RPMI7951 (cell line): ENCODE data around the gene MPDU1. TPM values are rescaled to one million over a fixed set of nuclear protein-coding genes. Genes with fewer than 3 reads are reported as not detected.

Experiments used
- DNase-seq: peaks from one replicate; pipeline ENCODE4 v3.0.0-alpha.2; 2012; ENCODE audit warnings: low read depth
- total RNA-seq: library from RNA; depleted of rRNA; stranded (reverse); fragments of >200 nt; shearing (Covaris generic); gene quantifications from 2 replicates; pipeline ENCODE4 v1.2.3, GENCODE V29; 2014

The MPDU1 gene
- total RNA-seq, 1 experiment from 2014 or later, result 166 TPM

- no peak for DNase-seq
These were observed 23.3 kb upstream of the MPDU1 start for GRCh38 chr17:7560172-7561027.

DNA sequence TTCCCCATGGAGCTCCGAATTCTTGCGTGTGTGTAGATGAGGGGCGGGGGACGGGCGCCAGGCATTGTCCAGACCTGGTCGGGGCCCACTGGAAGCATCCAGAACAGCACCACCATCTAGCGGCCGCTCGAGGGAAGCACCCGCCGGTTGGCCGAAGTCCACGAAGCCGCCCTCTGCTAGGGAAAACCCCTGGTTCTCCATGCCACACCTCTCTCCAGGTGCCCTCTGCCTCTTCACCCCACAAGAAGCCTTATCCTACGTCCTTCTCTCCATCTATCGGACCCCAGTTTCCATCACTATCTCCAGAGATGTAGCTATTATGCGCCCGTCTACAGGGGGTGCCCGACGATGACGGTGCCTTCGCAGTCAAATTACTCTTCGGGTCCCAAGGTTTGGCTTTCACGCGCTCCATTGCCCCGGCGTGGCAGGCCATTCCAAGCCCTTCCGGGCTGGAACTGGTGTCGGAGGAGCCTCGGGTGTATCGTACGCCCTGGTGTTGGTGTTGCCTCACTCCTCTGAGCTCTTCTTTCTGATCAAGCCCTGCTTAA is 22.6 kb upstream of the MPDU1 start:
- DNase-seq, result peak; percentile 74

GRCh38 chr17:7561589-7562207 is 22.0 kb upstream of the MPDU1 start, which contains the start of gene SENP3:
Gene SENP3, plus strand, starts transcription at chr17:7561919. Its CDS starts 1,158 bp downstream, at chr17:7563077.
- peak; percentile 84 for DNase-seq

GRCh38 chr17:7562208-7562605 is 21.4 kb upstream of the MPDU1 start:
- no peak for DNase-seq

- DNase-seq, result no peak
These were observed 20.4 kb upstream of the MPDU1 start for GRCh38 chr17:7563115-7563869.

DNA sequence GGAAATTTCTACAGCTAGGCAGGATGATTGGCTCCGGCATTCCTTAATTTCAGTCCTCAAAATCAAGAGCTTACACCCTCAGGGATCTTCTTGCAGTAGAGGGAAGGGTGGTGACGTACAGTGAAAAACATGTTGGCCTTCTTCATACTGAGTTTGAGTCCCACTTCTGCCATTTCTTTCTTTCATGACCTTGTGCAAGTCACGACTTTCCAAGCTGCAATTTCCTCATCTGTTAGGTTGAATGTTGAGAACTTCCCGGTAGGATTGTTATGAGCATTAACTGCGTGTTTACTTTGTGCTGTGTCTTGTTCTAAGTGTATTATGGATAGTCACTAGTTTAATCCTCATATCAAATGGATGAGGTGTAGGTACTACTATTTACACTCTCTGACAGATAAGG is 14.1 kb upstream of the MPDU1 start:
- no peak for DNase-seq

- DNase-seq, result no peak
These were observed 13.3 kb upstream of the MPDU1 start for GRCh38 chr17:7570351-7570750.

DNA sequence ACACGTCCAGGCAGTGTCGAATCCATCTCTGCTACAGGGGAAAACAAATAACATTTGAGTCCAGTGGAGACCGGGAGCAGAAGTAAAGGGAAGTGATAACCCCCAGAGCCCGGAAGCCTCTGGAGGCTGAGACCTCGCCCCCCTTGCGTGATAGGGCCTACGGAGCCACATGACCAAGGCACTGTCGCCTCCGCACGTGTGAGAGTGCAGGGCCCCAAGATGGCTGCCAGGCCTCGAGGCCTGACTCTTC is 11.4 kb upstream of the MPDU1 start:
- no peak for DNase-seq

DNA sequence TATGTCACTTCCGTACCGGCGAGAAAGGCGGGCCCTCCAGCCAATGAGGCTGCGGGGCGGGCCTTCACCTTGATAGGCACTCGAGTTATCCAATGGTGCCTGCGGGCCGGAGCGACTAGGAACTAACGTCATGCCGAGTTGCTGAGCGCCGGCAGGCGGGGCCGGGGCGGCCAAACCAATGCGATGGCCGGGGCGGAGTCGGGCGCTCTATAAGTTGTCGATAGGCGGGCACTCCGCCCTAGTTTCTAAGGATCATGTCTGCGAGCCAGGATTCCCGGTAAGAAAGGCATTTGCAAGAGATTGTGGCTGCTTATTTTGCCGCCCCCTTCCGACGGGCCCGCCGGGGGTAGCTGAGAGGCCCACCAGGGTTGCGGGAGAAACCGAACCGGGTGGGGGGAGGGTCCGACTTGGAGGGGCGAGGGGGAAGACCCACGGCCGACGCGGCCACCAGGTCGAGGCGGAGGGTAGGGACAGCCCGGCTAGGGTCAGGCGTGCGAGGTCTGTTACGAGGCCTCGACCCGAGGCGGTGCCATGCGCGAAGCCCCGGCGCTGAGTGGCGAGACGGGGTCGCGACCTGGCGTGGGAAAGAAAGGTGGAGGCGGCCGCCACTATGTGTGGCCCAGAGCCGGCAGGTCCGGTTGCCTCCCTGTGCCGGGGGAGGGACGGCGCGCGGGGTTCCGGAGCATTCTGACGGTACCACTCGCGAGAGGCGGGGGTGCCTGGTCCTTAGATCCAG is 10.9 kb upstream of the MPDU1 start:
- DNase-seq, result peak; percentile 99

DNA sequence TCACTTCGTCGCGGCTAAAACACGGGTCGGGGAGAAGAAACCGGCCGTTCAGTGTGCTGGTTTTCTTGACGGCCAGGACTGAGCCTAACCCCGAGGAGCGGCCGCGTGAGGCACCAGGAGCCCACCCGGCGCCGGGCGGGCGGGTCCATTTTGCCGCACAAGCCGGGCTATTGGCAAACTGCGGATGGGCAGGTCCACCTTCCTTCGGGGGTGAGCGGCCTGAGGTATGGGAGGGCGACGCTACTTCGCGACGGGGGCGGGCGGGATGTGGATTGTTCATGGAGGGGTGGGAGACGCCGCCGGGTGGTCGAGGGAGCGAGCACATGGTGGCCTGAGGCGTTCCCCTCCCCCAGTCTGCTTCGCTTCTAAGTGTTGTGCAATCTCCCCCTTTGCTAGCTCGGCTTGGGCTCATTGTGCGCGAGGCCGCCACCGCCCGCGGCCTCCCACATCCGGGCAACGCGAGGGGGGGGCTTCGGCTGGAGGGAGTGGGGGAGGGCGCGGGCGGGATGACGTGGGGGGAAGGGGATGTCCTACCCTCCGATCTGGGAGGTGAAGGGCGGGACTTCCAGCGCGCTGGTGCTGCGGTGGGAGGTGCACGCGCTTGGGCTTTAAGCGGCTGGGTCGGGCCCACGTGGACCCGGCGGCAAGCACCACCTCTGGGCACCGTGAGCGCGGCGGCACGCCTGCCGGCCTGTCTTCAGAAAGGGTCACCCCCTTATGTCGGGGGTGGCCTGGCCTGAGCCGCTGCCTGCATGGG is 10.2 kb upstream of the MPDU1 start:
- DNase-seq, result peak; percentile 85

GRCh38 chr17:7574176-7574953 is 9.3 kb upstream of the MPDU1 start:
- no peak for DNase-seq

GRCh38 chr17:7575481-7575883 is 8.2 kb upstream of the MPDU1 start:
- no peak for DNase-seq

DNA sequence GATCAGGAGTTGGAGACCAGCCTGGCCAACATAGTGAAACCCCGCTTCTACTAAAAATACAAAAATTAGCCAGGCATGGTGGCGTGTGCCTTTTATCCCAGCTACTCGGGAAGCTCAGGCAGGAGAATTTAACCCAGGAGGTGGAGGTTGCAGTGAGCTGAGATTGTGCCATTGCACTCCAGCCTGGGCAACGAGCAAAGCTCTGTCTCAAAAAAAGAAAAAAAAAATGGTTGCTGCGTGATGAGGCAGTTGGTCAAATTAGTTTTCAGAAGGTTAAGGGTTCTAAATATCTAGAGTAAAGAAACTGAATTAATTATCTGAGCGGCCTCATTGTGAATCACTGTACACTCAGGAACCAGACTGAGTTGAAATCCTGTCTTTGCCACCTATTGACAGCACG is 7.7 kb upstream of the MPDU1 start:
- no peak for DNase-seq

DNA sequence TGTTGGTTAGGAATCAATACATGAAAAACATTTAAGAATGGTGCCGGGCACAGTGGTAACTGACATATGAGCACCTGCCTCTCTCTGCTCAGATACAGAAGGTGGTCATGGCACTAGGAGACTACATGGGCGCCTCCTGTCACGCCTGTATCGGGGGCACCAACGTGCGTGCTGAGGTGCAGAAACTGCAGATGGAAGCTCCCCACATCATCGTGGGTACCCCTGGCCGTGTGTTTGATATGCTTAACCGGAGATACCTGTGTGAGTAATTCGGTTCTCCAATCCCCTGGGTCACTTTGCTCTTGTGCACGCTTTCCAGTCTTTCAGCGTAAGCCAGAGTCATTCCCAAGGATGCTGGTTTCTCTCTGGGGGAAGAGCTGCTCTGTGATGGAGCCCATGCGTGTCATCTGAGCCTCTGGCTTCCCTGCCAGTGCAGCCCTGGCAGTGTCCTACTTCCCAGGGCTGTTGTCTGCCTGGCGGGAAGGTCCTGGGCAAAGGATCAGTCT is 7.2 kb upstream of the MPDU1 start:
- no peak for DNase-seq

GRCh38 chr17:7577327-7578199 is 6.1 kb upstream of the MPDU1 start:
- no peak for DNase-seq

GRCh38 chr17:7579001-7579833 is 4.4 kb upstream of the MPDU1 start, which contains the start of gene CD68:
Gene CD68, plus strand, starts transcription at chr17:7579638. Its CDS starts 40 bp downstream, at chr17:7579678.
- peak; percentile 93 for DNase-seq

- DNase-seq, result no peak
These were observed 3.6 kb upstream of the MPDU1 start for GRCh38 chr17:7579834-7580603.
